HepG2 (cell line): ENCODE results near the gene LSM14B. TPM values are rescaled to one million over a fixed set of nuclear protein-coding genes. Genes with fewer than 3 reads are reported as not detected.

ENCODE experiments used
- CEBPG ChIP-seq: IDR thresholded peaks from 2 replicates; pipeline ENCODE4 v1.6.1; 2016
- ELF4 ChIP-seq: sonication (generic); formaldehyde crosslinking; IDR thresholded peaks from 2 replicates; pipeline ENCODE4 v1.5.0; 2020; ENCODE audit warnings: missing genetic modification reagents, mild to moderate bottlenecking, moderate library complexity, borderline replicate concordance
- EZH2 ChIP-seq: conservative IDR thresholded peaks from 2 replicates; pipeline ENCODE4 v1.6.1; 2012; ENCODE audit warnings: mild to moderate bottlenecking, low read depth, low read length, moderate library complexity
- FIP1L1 ChIP-seq: fragments of 200-400 bp; formaldehyde crosslinking; IDR thresholded peaks from 2 replicates; pipeline ENCODE4 v1.6.1; 2018; ENCODE audit warnings: low read depth, mild to moderate bottlenecking, low read length, moderate library complexity, borderline replicate concordance; ENCODE audit not compliant: insufficient read depth
- GLMP ChIP-seq: sonication (generic); formaldehyde crosslinking; IDR thresholded peaks from 2 replicates; pipeline ENCODE4 v1.9.0; 2021; ENCODE audit warnings: missing genetic modification reagents, mild to moderate bottlenecking, borderline replicate concordance
- HOXA7 ChIP-seq: sonication (generic); formaldehyde crosslinking; IDR thresholded peaks from 2 replicates; pipeline ENCODE4 v1.8.1; 2022; ENCODE audit warnings: mild to moderate bottlenecking, missing genetic modification reagents, moderate library complexity
- MXD1 ChIP-seq: sonication (generic); formaldehyde crosslinking; IDR thresholded peaks from 2 replicates; pipeline ENCODE4 v1.4.0; 2020; ENCODE audit warnings: mild to moderate bottlenecking, missing genetic modification reagents
- MXI1 ChIP-seq: IDR thresholded peaks from 3 replicates; pipeline ENCODE4 v1.6.1; 2012; ENCODE audit warnings: low read depth, low read length, inconsistent platforms, borderline replicate concordance
- NFKBIZ ChIP-seq: IDR thresholded peaks from 2 replicates; pipeline ENCODE4 v1.6.1; 2018; ENCODE audit warnings: missing genetic modification reagents, missing compliant biosample characterization
- NPAS2 ChIP-seq: sonication (generic); formaldehyde crosslinking; IDR thresholded peaks from 2 replicates; pipeline ENCODE4 v1.8.0; 2022; ENCODE audit warnings: mild to moderate bottlenecking, missing genetic modification reagents, borderline replicate concordance
- PBX2 ChIP-seq: IDR thresholded peaks from 2 replicates; pipeline ENCODE4 v1.6.1; 2016; ENCODE audit warnings: control low read depth
- RARA ChIP-seq: IDR thresholded peaks from 2 replicates; pipeline ENCODE4 v1.6.1; 2016; ENCODE audit warnings: missing genetic modification reagents, missing compliant biosample characterization
- SATB2 ChIP-seq: sonication (generic); formaldehyde crosslinking; IDR thresholded peaks from 2 replicates; pipeline ENCODE4 v1.5.0; 2020; ENCODE audit warnings: missing genetic modification reagents
- SRSF9 ChIP-seq: fragments of 200-400 bp; formaldehyde crosslinking; IDR thresholded peaks from 2 replicates; pipeline ENCODE4 v1.6.1; 2018; ENCODE audit warnings: borderline replicate concordance, mild to moderate bottlenecking, low read depth, low read length; ENCODE audit not compliant: insufficient read depth, poor library complexity, severe bottlenecking
- ZFAT ChIP-seq: sonication (generic); formaldehyde crosslinking; conservative IDR thresholded peaks from 2 replicates; pipeline ENCODE4 v1.8.1; 2023; ENCODE audit warnings: missing genetic modification reagents, inconsistent platforms
- ZFP41 ChIP-seq: sonication (generic); formaldehyde crosslinking; IDR thresholded peaks from 2 replicates; pipeline ENCODE4 v1.4.0; 2020; ENCODE audit warnings: mild to moderate bottlenecking, missing genetic modification reagents, borderline replicate concordance
- ZKSCAN1 ChIP-seq: fragments of 150-350 bp; IDR thresholded peaks from 2 replicates; pipeline ENCODE4 v1.6.1; 2014; ENCODE audit warnings: low read length
- ZNF350 ChIP-seq: sonication (generic); formaldehyde crosslinking; IDR thresholded peaks from 2 replicates; pipeline ENCODE4 v1.4.0; 2020; ENCODE audit warnings: mild to moderate bottlenecking, low read depth, missing genetic modification reagents, borderline replicate concordance
- ZNF672 ChIP-seq: sonication (generic); formaldehyde crosslinking; IDR thresholded peaks from 2 replicates; pipeline ENCODE4 v1.8.1; 2022; ENCODE audit warnings: missing genetic modification reagents
- polyA plus RNA-seq, 8 experiments: library from polyadenylated mRNA; depleted of rRNA in 3 of 8; stranded (reverse) in 7 of 8; unstranded in 1 of 8; fragments of >200 nt; fragmentation: Illumina TruSeq in 4 of 8; extraction: Trizol in 4 of 8; gene quantifications; 2 replicates each; pipeline versions ENCODE4 v1.2.1 to v1.2.3, GENCODE V29; 2011 to 2016; ENCODE audit warnings: low read depth in 4 of 8, missing spikeins in 1 of 8, mixed read lengths in 1 of 8; ENCODE audit not compliant: insufficient read depth in 1 of 8
- total RNA-seq, 5 experiments: library from RNA; depleted of rRNA; stranded (reverse); fragments of >200 nt; fragmentation: Illumina TruSeq; extraction: Trizol; gene quantifications; 2 replicates each; pipeline ENCODE4 v1.2.3, GENCODE V29; 2016; ENCODE audit warnings: low read depth in 1 of 5
- TF ChIP-seq, protein P1 (sequence below): sonication (generic); formaldehyde crosslinking; IDR thresholded peaks from 2 replicates; pipeline ENCODE4 v1.5.0; 2020; ENCODE audit warnings: missing genetic modification reagents
- TF ChIP-seq, protein P2 (sequence below): IDR thresholded peaks from 2 replicates; pipeline ENCODE4 v1.6.1; 2016; ENCODE audit warnings: missing compliant biosample characterization, missing genetic modification reagents, borderline replicate concordance
- TF ChIP-seq, protein P3 (sequence below): IDR thresholded peaks from 2 replicates; pipeline ENCODE4 v1.6.1; 2018; ENCODE audit warnings: missing genetic modification reagents

LSM14B gene
- total and polyA plus RNA-seq, 2 of the 13 experiments (the other 11 are each of a cell fraction or from before 2014, with no cell fraction given), result 43.3 to 79.2 TPM

- TF ChIP-seq, protein P1, sequence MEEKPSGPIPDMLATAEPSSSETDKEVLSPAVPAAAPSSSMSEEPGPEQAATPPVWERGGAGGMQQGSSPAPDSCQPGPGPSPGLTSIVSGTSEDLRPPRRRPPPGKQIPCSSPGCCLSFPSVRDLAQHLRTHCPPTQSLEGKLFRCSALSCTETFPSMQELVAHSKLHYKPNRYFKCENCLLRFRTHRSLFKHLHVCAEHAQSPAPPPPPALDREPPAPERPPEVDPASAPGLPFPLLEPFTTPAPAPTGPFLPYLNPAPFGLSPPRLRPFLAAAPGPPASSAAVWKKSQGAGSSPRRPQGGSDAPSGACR (CRISPR knock-in tag), result peak; percentile 78
- TF ChIP-seq ZNF350 (CRISPR knock-in tag), result peak; percentile 37; the same call in 1 of the 2 replicates
- TF ChIP-seq MXI1, result peak; percentile 66; the same call in 1 of the 3 replicates
- TF ChIP-seq NFKBIZ (CRISPR knock-in tag), result peak; percentile 18
- TF ChIP-seq ZKSCAN1, result no peak
- no peak for TF ChIP-seq EZH2
- TF ChIP-seq PBX2 (CRISPR knock-in tag), result no peak
- no peak for TF ChIP-seq NPAS2 (CRISPR knock-in tag)
- no peak for TF ChIP-seq HOXA7 (CRISPR knock-in tag)
- TF ChIP-seq ELF4, result no peak
- no peak for TF ChIP-seq FIP1L1
- TF ChIP-seq GLMP (CRISPR knock-in tag), result no peak
- TF ChIP-seq SATB2, result no peak
- TF ChIP-seq, protein P2, sequence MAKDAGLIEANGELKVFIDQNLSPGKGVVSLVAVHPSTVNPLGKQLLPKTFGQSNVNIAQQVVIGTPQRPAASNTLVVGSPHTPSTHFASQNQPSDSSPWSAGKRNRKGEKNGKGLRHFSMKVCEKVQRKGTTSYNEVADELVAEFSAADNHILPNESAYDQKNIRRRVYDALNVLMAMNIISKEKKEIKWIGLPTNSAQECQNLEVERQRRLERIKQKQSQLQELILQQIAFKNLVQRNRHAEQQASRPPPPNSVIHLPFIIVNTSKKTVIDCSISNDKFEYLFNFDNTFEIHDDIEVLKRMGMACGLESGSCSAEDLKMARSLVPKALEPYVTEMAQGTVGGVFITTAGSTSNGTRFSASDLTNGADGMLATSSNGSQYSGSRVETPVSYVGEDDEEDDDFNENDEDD (CRISPR knock-in tag), result peak; percentile 73; the same call in 1 of the 2 replicates
- TF ChIP-seq RARA (CRISPR knock-in tag), result no peak; the same call in 1 of the 2 replicates
- TF ChIP-seq ZNF672 (CRISPR knock-in tag), result no peak
- TF ChIP-seq ZFP41 (CRISPR knock-in tag), result peak; percentile 82; the same call in 1 of the 2 replicates
- TF ChIP-seq CEBPG (CRISPR knock-in tag), result no peak
- TF ChIP-seq, protein P3, sequence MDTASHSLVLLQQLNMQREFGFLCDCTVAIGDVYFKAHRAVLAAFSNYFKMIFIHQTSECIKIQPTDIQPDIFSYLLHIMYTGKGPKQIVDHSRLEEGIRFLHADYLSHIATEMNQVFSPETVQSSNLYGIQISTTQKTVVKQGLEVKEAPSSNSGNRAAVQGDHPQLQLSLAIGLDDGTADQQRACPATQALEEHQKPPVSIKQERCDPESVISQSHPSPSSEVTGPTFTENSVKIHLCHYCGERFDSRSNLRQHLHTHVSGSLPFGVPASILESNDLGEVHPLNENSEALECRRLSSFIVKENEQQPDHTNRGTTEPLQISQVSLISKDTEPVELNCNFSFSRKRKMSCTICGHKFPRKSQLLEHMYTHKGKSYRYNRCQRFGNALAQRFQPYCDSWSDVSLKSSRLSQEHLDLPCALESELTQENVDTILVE (CRISPR knock-in tag), result no peak; the same call in 1 of the 2 replicates
- TF ChIP-seq MXD1 (CRISPR knock-in tag), result peak; percentile 76
- TF ChIP-seq ZFAT (CRISPR knock-in tag), result no peak
- no peak for TF ChIP-seq SRSF9
Observed at GRCh38 chr20:62143957-62144825, 21.9 kb downstream of the LSM14B start (continued).
